PC-3 (cell line): ENCODE results near the gene RPS8. TPM values are rescaled to one million over a fixed set of nuclear protein-coding genes. Genes with fewer than 3 reads are reported as not detected.

Experiments used
- ATAC-seq: fragments of 200-7000 bp; cut with Tn5 transposase; 2 replicates; pipeline ENCODE4 v1.9.1; 2020; ENCODE audit warnings: mild to moderate bottlenecking, moderate library complexity
- BruUV-seq: library from RNA; stranded (reverse); fragments of 400-500 nt; replicated peaks from 2 replicates; lab custom pipeline; 2021; lab: Mats Ljungman, UMichigan
- CTCF ChIA-PET: fragments of 300-600 bp; sonication (Branson Sonifier 250); formaldehyde crosslinking; loops from one replicate; lab custom pipeline; 2022; ENCODE audit warnings: antibody characterized with exemption; lab: Charles Lee
- POLR2A ChIA-PET: fragments of 300-600 bp; sonication (Branson Sonifier 250); formaldehyde crosslinking; loops from one replicate; lab custom pipeline; 2022; ENCODE audit warnings: antibody characterized with exemption; ENCODE audit not compliant: unreplicated experiment; lab: Charles Lee
- DNase-seq: peaks from one replicate; pipeline ENCODE4 v3.0.0-alpha.2; 2015
- H2AFZ ChIP-seq: fragments of 300-600 bp; sonication (generic); 2 replicates; pipeline ENCODE4 v1.6.0; 2016; ENCODE audit warnings: antibody characterized with exemption, low read length
- H3F3A ChIP-seq: fragments of 300-600 bp; sonication (generic); one replicate; pipeline ENCODE4 v1.6.0; 2017; ENCODE audit warnings: antibody characterized with exemption, low read length, control low read depth, mild to moderate bottlenecking; ENCODE audit not compliant: unreplicated experiment
- H3K27ac ChIP-seq: fragments of 300-600 bp; sonication (generic); 2 replicates; pipeline ENCODE4 v1.5.1; 2016; ENCODE audit warnings: mild to moderate bottlenecking, low read length
- H3K27me3 ChIP-seq: fragments of 300-600 bp; sonication (generic); 2 replicates; pipeline ENCODE4 v1.6.1; 2016; ENCODE audit warnings: low read length, mixed read lengths
- H3K36me3 ChIP-seq: fragments of 300-600 bp; sonication (generic); 2 replicates; pipeline ENCODE4 v1.6.1; 2016; ENCODE audit warnings: low read depth, mixed run types, low read length, mixed read lengths
- H3K4me1 ChIP-seq: fragments of 300-600 bp; sonication (generic); 2 replicates; pipeline ENCODE4 v1.5.1; 2016; ENCODE audit warnings: low read length; ENCODE audit not compliant: insufficient read depth
- H3K4me2 ChIP-seq: fragments of 300-600 bp; sonication (generic); 2 replicates; pipeline ENCODE4 v1.6.0; 2016; ENCODE audit warnings: low read length
- H3K4me3 ChIP-seq: fragments of 300-600 bp; sonication (generic); 2 replicates; pipeline ENCODE4 v1.5.1; 2016; ENCODE audit warnings: mild to moderate bottlenecking, low read length, mixed read lengths
- H3K79me2 ChIP-seq: fragments of 300-600 bp; sonication (generic); 2 replicates; pipeline ENCODE4 v1.6.1; 2017; ENCODE audit warnings: low read length, mixed read lengths
- H3K9ac ChIP-seq: fragments of 300-600 bp; sonication (generic); 2 replicates; pipeline ENCODE4 v1.6.0; 2016; ENCODE audit warnings: mild to moderate bottlenecking, low read length
- H3K9me2 ChIP-seq: fragments of 300-600 bp; sonication (generic); replicated peaks from 2 replicates; pipeline ENCODE4 v1.6.1; 2016; ENCODE audit warnings: mixed run types, low read length, mixed read lengths
- H3K9me3 ChIP-seq: fragments of 300-600 bp; sonication (generic); 2 replicates; pipeline ENCODE4 v1.6.1; 2016; ENCODE audit warnings: low read length, mixed read lengths
- H4K20me1 ChIP-seq: fragments of 300-600 bp; sonication (generic); 2 replicates; pipeline ENCODE4 v1.6.1; 2016; ENCODE audit warnings: low read length, mixed read lengths
- CTCF ChIP-seq: fragments of 300-600 bp; sonication (generic); conservative IDR thresholded peaks from 2 replicates; pipeline ENCODE4 v1.5.1; 2017; ENCODE audit warnings: antibody characterized with exemption, low read depth, mild to moderate bottlenecking, low read length
- EZH2 ChIP-seq: fragments of 300-600 bp; sonication (generic); IDR thresholded peaks from one replicate; pipeline ENCODE4 v1.6.1; 2017; ENCODE audit warnings: antibody characterized with exemption, mild to moderate bottlenecking, low read length; ENCODE audit not compliant: unreplicated experiment
- EZH2phosphoT487 ChIP-seq: fragments of 300-600 bp; sonication (generic); IDR thresholded peaks from 2 replicates; pipeline ENCODE4 v1.6.1; 2018; ENCODE audit warnings: mild to moderate bottlenecking, antibody characterized with exemption, low read length, borderline replicate concordance
- intact Hi-C: fragments of 100-400 bp; cut with micrococcal nuclease; formaldehyde crosslinking; loops from 2 replicates; pipeline ENCODE4 v1.9.0; 2023
- total RNA-seq: library from RNA; depleted of rRNA; stranded (reverse); fragments of >200 nt; gene quantifications from 2 replicates; pipeline ENCODE4 v1.2.3, GENCODE V29; 2014

The RPS8 gene
- total RNA-seq, 1 experiment from 2014 or later: 1,663 TPM

GRCh38 chr1:44739307-44740178 lies 35.8 kb upstream of the RPS8 start, which contains the start of gene KIF2C:
KIF2C (plus strand) TSS chr1:44739837; CDS start chr1:44739933, 96 bp downstream.
- Histone ChIP-seq H4K20me1 (no peaks in the 10 kb centered on the region), H3K27me3 (no peaks in the 10 kb centered on the region), H2AFZ (peak within 1 kb of the TSS; percentile 92), H3K4me2 (peak within 1 kb of the TSS; percentile 97), H3K4me1 (peaks cover 20% of the 10 kb centered on the region), H3K9me3 (no peaks in the 10 kb centered on the region), H3K9ac (peak within 1 kb of the TSS; percentile 84), H3K36me3 (peaks cover 6% of the 10 kb centered on the region; the same call in 1 of the 2 replicates), H3K79me2 (peaks cover 46% of the 10 kb centered on the region), H3K27ac (peak within 1 kb of the TSS; percentile 41), H3K9me2 (no peaks in the 10 kb centered on the region), H3F3A (no peaks in the 10 kb centered on the region), H3K4me3 (peak within 1 kb of the TSS; percentile 93)
- ChIA-PET CTCF (no interaction called here), POLR2A (interaction anchor here (0.5 kb wide), 1 partner anchor 564 kb away, joined by 7 read pairs; no protein-coding TSS in a partner anchor)
- intact Hi-C loops: no loop called here
- ATAC-seq (peak; percentile 99), DNase-seq (peak; percentile 98)
- BruUV-seq: TSS peak; percentile 99
- no peak for TF ChIP-seq EZH2phosphoT487
- no peak for TF ChIP-seq CTCF
- no peak for TF ChIP-seq EZH2

- Histone ChIP-seq H3K9me3 (no peaks in the 10 kb centered on the region), H3K4me1 (peaks cover 20% of the 10 kb centered on the region), H3K4me2 (peak overlapping the region; percentile 97), H3K27me3 (no peaks in the 10 kb centered on the region), H3F3A (no peaks in the 10 kb centered on the region), H3K79me2 (peaks cover 50% of the 10 kb centered on the region), H4K20me1 (no peaks in the 10 kb centered on the region), H3K36me3 (peaks cover 6% of the 10 kb centered on the region; the same call in 1 of the 2 replicates), H3K9me2 (no peaks in the 10 kb centered on the region), H2AFZ (peak overlapping the region; percentile 92), H3K27ac (peak overlapping the region; percentile 41; the same call in 1 of the 2 replicates), H3K4me3 (peak overlapping the region; percentile 93), H3K9ac (peak overlapping the region; percentile 84)
- TF ChIP-seq CTCF: no peak
- TF ChIP-seq EZH2phosphoT487: no peak
- CTCF ChIA-PET: no interaction called here
- ATAC-seq: peak; percentile 48
- POLR2A ChIA-PET: interaction anchor here (0.5 kb wide), 1 partner anchor 11 kb away, joined by 8 read pairs; no protein-coding TSS in a partner anchor
- intact Hi-C loops: no loop called here
- BruUV-seq: TSS peak; percentile 88
- peak; percentile 9 for DNase-seq
These were observed 35.1 kb upstream of the RPS8 start for GRCh38 chr1:44740179-44740617.
